Transverse colon (tissue), 4 donors: ENCODE data around the gene ATG2B.

Experiments used
- CTCF ChIP-seq, 5 experiments: fragments of 200-600 bp in 3 of 5; fragments of 450-650 bp in 2 of 5; sonication (generic) in 3 of 5; IDR thresholded peaks; 1 replicate in 2 of 5; 2 replicates in 3 of 5; pipeline ENCODE4 v1.5.1; 2016 to 2017; ENCODE audit warnings: antibody characterized with exemption in 5 of 5, inconsistent platforms in 3 of 5, mild to moderate bottlenecking in 2 of 5, moderate library complexity in 1 of 5
- EP300 ChIP-seq: sonication (generic); formaldehyde crosslinking; IDR thresholded peaks from one replicate; pipeline ENCODE4 v1.6.1; 2017; ENCODE audit warnings: antibody characterized with exemption, low read depth
- POLR2AphosphoS5 ChIP-seq, 3 donors: sonication (generic); formaldehyde crosslinking; IDR thresholded peaks; one replicate each; pipeline ENCODE4 v1.6.1; 2016; ENCODE audit warnings: antibody characterized with exemption in 3 of 3

- no peak for TF ChIP-seq CTCF (IDR thresholded peaks at IDR 0.05)
- no peak for TF ChIP-seq EP300
- TF ChIP-seq POLR2AphosphoS5 (IDR thresholded peaks at IDR 0.05): no peak
Measured at GRCh38 chr14:96246539-96246847, 116.6 kb downstream of the ATG2B start.
